ENCODE results near the gene GNAL. TPM values are rescaled to one million over a fixed set of nuclear protein-coding genes. Genes with fewer than 3 reads are reported as not detected.

GNAL gene
- total RNA-seq, 1 experiment from 2014 or later: 0.06 TPM

DNA sequence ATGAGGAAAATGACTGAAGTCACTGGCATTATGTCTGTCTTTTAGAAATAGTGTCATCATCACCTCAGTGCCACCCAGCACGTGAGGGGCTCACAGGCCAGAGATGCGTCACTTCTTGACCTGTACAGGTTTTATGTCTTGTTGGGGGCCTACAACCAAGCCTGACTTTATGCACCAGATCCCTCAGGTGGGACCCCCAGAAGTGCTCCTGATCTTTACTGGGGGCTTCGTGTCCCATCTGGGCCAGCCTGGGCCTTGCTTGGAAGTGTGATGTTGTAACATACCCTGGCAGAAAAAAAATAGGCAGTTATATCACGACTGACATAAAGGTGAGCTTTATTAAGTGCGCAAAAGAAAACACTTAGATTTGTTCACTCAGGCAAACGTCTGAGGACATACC is 21.5 kb upstream of the GNAL start:
- Histone ChIP-seq H3K27ac (ENCODE audit: low read depth, low read length, poor library complexity, severe bottlenecking) (no peak overlapping the region), H3K27me3 (replicated peaks; ENCODE audit: insufficient read depth, low read depth, low read length, poor library complexity) (peaks cover 89% of the 10 kb centered on the region), H3K4me1 (ENCODE audit: insufficient read depth, low read length, poor library complexity, severe bottlenecking) (no peaks in the 10 kb centered on the region), H3K4me3 (ENCODE audit: low read depth, low read length, poor library complexity, severe bottlenecking) (no peak overlapping the region), H3K9me3 (ENCODE audit: low read depth, low read length, poor library complexity, severe bottlenecking) (no peaks in the 10 kb centered on the region), H3K36me3 (ENCODE audit: insufficient read depth, low read length, poor library complexity, severe bottlenecking) (no peaks in the 10 kb centered on the region)
- BruUV-seq (replicated peaks): no TSS peak
- no peak for DNase-seq (ENCODE audit: low spot score)
- TF ChIP-seq EZH2 (IDR thresholded peaks at IDR 0.05; ENCODE audit: borderline replicate concordance, low read depth, low read length, poor library complexity, severe bottlenecking): no peak
- TF ChIP-seq, protein P1, sequence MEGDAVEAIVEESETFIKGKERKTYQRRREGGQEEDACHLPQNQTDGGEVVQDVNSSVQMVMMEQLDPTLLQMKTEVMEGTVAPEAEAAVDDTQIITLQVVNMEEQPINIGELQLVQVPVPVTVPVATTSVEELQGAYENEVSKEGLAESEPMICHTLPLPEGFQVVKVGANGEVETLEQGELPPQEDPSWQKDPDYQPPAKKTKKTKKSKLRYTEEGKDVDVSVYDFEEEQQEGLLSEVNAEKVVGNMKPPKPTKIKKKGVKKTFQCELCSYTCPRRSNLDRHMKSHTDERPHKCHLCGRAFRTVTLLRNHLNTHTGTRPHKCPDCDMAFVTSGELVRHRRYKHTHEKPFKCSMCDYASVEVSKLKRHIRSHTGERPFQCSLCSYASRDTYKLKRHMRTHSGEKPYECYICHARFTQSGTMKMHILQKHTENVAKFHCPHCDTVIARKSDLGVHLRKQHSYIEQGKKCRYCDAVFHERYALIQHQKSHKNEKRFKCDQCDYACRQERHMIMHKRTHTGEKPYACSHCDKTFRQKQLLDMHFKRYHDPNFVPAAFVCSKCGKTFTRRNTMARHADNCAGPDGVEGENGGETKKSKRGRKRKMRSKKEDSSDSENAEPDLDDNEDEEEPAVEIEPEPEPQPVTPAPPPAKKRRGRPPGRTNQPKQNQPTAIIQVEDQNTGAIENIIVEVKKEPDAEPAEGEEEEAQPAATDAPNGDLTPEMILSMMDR (conservative IDR thresholded peaks at IDR 0.05; ENCODE audit: low read depth, low read length): no peak
- intact Hi-C loops (cut with micrococcal nuclease; ENCODE audit: unreplicated experiment): no loop called here
- ChIA-PET CTCF (no interaction called here), POLR2A (ENCODE audit: low non-redundant PET) (no interaction called here)

DNA sequence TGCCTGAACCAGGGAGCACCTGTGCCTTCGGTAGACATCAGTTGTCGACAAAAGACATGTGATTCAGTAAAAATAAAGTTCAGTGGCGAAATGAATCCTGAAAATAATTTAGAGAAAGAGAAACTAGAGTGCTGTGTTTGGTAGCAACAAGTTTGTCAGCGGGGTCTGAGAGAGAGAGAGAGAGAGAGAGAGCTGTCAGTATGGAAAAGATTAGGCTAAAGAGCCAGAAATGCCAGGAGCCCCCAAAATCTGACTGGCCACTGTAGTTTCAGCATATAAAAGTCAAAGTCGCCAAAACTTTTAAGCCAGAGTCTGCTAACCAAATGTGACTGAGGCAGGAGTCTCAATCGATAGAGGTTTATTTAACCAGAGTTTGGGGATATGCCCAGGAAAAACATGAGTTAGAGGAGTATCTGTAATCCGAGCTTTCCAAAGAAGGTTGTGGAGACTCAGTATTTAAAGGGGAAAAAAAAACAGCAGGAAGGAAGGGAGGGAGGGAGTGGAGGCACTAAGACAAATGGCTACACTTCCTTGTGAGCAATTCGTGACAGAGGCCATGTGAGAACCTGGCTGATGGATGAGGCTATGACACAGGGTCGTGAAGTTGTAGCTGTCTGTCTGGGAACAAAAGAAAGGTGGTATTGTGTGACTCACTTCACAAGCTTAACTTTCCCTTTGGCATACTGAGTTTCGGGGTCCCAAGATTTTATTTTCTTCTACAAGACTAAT is 20.5 kb upstream of the GNAL start:
- BruUV-seq (replicated peaks): no TSS peak
- intact Hi-C loops (cut with micrococcal nuclease; ENCODE audit: unreplicated experiment): no loop called here
- no peaks in the 10 kb centered on the region for H3K9me3 ChIP-seq (ENCODE audit: low read depth, low read length, poor library complexity, severe bottlenecking)
- no peak overlapping the region for H3K4me3 ChIP-seq (ENCODE audit: low read depth, low read length, poor library complexity, severe bottlenecking)
- H3K27ac ChIP-seq (ENCODE audit: low read depth, low read length, poor library complexity, severe bottlenecking): no peak overlapping the region
- ChIA-PET POLR2A (ENCODE audit: low non-redundant PET) (no interaction called here), CTCF (no interaction called here)
- no peak for DNase-seq (ENCODE audit: low spot score)
- H3K27me3 ChIP-seq (replicated peaks; ENCODE audit: insufficient read depth, low read depth, low read length, poor library complexity): peaks cover 87% of the 10 kb centered on the region
- no peaks in the 10 kb centered on the region for H3K4me1 ChIP-seq (ENCODE audit: insufficient read depth, low read length, poor library complexity, severe bottlenecking)
- no peak for TF ChIP-seq EZH2 (IDR thresholded peaks at IDR 0.05; ENCODE audit: borderline replicate concordance, low read depth, low read length, poor library complexity, severe bottlenecking)
- TF ChIP-seq, protein P1 (conservative IDR thresholded peaks at IDR 0.05; ENCODE audit: low read depth, low read length): no peak
- no peaks in the 10 kb centered on the region for H3K36me3 ChIP-seq (ENCODE audit: insufficient read depth, low read length, poor library complexity, severe bottlenecking)

DNA sequence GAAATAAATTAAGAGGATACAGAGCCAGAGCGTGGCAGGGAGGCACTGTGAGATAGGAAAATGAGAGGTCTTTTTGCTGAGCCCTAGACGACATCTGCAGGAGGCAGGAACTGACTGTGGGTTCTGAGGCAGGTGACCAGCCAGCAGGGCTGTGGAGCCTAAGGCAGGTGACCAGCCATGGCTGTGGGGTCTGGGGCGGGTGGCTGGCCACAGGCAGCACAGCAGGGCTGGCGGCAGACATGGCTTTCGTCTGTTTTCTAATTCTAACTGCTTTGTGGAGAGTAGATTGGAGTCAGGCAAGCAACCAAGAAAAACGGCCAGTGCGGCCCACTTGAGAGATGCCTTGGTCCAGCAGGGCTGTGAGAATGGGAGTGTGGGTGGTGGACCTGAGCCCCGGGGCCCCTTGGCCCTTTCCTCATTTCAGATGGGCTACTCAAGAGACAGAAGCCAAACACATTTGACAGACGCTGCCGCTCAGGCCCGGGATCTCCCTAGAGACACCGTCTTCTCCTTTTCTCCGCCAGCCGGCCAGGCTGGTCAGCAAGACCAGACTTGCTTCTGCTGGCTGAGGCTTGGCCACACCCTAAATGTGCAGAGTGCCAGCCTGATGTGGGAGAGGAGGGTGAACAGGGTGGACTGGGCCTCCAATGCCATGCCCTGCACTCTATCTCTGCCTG is 19.7 kb upstream of the GNAL start:
- intact Hi-C loops (cut with micrococcal nuclease; ENCODE audit: unreplicated experiment): no loop called here
- H3K9me3 ChIP-seq (ENCODE audit: low read depth, low read length, poor library complexity, severe bottlenecking): no peaks in the 10 kb centered on the region
- CTCF ChIA-PET: no interaction called here
- no peaks in the 10 kb centered on the region for H3K4me1 ChIP-seq (ENCODE audit: insufficient read depth, low read length, poor library complexity, severe bottlenecking)
- no peak for TF ChIP-seq EZH2 (IDR thresholded peaks at IDR 0.05; ENCODE audit: borderline replicate concordance, low read depth, low read length, poor library complexity, severe bottlenecking)
- TF ChIP-seq, protein P1 (conservative IDR thresholded peaks at IDR 0.05; ENCODE audit: low read depth, low read length): no peak
- POLR2A ChIA-PET (ENCODE audit: low non-redundant PET): no interaction called here
- no peaks in the 10 kb centered on the region for H3K36me3 ChIP-seq (ENCODE audit: insufficient read depth, low read length, poor library complexity, severe bottlenecking)
- no peak overlapping the region for H3K4me3 ChIP-seq (ENCODE audit: low read depth, low read length, poor library complexity, severe bottlenecking)
- DNase-seq (ENCODE audit: low spot score): no peak
- H3K27ac ChIP-seq (ENCODE audit: low read depth, low read length, poor library complexity, severe bottlenecking): no peak overlapping the region
- H3K27me3 ChIP-seq (replicated peaks; ENCODE audit: insufficient read depth, low read depth, low read length, poor library complexity): peaks cover 87% of the 10 kb centered on the region
- no TSS peak for BruUV-seq (replicated peaks)

Measured in A673 (cell line).